COLO829 (cell line): ENCODE data around the gene CMTM4.
"Not testable (repeated sequence)": the region's sequence is repeated elsewhere in the genome, so short reads cannot be mapped to it uniquely, and the experiment has no call there.

Experiments
- DNase-seq: peaks from one replicate; pipeline ENCODE4 v3.0.0; 2012; ENCODE audit warnings: low spot score

CMTM4 gene

GRCh38 chr16:66616169-66616568 is 80.4 kb downstream of the CMTM4 start:
- no peak for DNase-seq

- no peak for DNase-seq
These were observed 82.3 kb downstream of the CMTM4 start for GRCh38 chr16:66614161-66614802.

- no peak for DNase-seq
These were observed 84.1 kb downstream of the CMTM4 start for GRCh38 chr16:66612422-66612821.

GRCh38 chr16:66611911-66612310 is 84.6 kb downstream of the CMTM4 start:
- DNase-seq: not testable (repeated sequence)

- no peak for DNase-seq
These were observed 86.3 kb downstream of the CMTM4 start for GRCh38 chr16:66610111-66610820.

DNA sequence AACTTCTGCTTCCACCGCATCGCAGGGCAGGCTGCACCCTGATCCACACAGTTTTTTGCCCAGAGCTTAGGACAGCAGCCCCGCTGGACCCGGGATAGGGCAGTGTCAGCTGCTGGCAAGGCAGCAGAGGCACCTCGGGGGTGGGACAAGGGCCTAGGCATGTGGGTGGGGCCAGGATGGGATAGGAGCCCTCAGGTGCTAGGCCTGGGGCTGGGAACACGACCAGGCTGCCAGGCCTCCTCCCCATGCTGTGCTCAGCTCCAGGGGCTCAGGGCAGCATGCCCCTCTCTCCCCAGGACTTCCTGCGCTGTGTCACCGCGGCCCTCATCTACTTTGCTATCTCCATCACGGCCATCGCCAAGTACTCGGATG is 87.4 kb downstream of the CMTM4 start:
- no peak for DNase-seq

GRCh38 chr16:66608241-66609138 is 88.1 kb downstream of the CMTM4 start:
- peak; percentile 73 for DNase-seq

DNA sequence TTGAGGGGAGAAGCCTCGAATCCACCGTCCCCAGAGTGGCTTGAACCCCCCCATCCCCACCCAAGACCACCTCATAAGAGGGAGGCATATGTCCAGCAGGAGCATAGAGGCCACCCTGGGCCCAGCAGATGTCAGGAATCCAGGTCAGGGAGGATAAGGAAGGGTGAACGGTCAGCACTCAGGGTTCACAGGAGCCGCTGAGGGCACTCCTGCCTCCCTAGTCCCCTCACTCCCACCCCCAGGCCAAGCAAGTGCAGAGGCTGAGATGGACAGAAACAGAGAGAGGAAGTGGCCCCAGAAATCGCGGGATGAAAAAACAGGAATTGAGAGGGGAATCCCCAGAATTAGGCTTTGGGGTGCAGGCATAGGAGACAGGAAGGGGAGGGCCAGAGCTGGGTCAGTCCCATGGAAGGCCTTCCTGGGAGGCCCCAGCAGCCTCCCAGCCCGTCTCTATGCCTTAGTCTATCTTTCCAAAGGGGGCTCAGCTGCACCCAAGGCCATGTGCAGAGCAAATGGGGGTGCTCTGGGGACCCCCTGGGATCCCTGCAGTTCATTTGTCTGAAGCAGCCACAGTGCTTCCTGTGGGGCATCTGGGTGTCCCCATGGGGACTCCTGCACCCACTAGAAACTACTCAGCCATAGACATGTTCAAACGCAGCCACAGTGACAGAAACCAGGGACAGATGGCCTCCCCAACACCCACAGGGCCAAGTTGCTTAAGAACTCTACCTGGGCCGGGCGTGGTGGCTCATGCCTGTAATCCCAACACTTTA is 90.4 kb downstream of the CMTM4 start:
- no peak for DNase-seq

DNA sequence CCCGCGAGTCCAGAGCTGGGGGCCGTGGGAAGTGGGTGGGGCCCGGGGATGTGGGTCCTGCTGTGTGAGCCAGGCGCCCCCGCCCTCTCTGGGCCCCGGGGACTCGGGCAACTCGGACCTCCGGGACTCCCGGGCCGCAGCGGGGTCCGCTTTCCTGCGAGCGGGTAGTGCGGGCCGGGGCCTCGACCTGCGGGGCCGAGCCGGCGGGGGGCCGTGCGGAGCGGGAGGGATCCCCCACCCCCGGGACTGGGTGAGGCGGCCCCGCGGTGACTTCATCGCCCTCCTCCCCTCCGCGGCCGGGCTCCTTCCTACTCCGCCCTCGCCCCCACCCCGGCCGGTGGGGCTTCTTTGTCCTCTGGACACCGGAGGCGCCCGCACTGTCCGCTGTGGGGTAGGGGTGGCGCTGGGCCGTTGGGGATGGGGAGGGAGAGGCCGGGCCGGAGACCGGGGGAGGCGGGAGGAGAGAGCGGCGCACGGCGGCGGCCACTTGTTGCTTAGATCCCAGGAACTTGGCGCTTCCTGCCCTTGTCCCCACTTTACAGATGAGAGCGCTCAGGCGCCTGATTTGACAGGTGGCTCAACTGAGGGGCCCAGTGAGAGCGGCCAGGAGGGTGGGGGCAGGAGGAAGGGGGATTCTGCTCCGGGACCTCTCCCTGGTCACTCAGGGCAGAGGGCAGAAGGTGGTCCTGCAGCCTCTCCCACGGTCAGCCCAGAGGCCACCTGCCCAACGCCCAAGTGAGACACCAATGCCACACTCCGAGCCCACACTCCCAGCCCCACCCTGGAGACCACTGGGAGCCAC is 91.2 kb downstream of the CMTM4 start:
- DNase-seq: no peak

DNA sequence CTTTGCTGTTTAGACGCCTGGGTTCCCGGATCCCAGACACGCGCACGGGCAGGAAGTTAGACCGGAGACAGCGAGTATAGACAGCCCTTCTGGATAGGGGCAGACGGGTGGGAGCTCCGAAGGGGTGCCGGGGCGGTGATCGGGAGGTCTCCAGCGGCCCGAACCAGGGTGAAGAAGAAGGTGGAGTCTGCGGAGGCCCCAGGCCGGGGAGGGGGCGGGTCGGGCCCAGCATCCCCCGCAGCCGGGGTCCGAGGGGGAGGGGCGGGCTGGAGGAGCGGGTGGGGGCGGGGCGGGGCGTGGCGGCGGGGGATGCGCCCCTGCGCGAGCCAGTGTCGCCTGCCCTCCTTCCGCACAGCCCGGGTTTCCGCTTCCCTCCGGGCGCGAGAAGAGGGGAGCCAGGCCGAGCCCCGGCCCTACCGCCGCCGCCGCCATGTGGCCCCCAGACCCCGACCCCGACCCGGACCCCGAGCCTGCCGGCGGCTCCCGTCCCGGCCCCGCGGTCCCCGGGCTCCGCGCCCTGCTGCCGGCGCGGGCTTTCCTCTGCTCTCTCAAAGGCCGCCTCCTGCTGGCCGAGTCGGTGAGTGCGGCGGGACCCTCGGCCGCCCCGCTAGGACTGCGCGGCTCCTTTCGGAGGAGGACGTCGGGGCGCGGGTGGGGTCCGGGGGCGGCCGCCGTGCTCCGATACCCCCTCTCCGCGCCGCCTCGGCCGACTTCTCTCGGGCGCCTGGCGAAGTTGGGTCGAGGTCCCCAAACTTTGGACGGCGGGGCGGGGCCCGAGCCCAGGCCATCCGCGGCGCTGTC is 92.0 kb downstream of the CMTM4 start, which contains the start of gene CMTM3:
TSS of gene CMTM3 (plus strand) at position 329 of the 801 bp plus-strand sequence. CDS start at position 431, 102 bp downstream.
- DNase-seq: peak; percentile 18

- peak; percentile 40 for DNase-seq
These were observed 92.8 kb downstream of the CMTM4 start for GRCh38 chr16:66603537-66604375.

GRCh38 chr16:66601471-66601870 is 95.1 kb downstream of the CMTM4 start:
- DNase-seq: no peak

GRCh38 chr16:66600477-66600876 is 96.1 kb downstream of the CMTM4 start:
- no peak for DNase-seq

GRCh38 chr16:66599726-66600125 is 96.8 kb downstream of the CMTM4 start:
- DNase-seq: no peak

- DNase-seq: no peak
These were observed 98.4 kb downstream of the CMTM4 start for GRCh38 chr16:66598111-66598510.

DNA sequence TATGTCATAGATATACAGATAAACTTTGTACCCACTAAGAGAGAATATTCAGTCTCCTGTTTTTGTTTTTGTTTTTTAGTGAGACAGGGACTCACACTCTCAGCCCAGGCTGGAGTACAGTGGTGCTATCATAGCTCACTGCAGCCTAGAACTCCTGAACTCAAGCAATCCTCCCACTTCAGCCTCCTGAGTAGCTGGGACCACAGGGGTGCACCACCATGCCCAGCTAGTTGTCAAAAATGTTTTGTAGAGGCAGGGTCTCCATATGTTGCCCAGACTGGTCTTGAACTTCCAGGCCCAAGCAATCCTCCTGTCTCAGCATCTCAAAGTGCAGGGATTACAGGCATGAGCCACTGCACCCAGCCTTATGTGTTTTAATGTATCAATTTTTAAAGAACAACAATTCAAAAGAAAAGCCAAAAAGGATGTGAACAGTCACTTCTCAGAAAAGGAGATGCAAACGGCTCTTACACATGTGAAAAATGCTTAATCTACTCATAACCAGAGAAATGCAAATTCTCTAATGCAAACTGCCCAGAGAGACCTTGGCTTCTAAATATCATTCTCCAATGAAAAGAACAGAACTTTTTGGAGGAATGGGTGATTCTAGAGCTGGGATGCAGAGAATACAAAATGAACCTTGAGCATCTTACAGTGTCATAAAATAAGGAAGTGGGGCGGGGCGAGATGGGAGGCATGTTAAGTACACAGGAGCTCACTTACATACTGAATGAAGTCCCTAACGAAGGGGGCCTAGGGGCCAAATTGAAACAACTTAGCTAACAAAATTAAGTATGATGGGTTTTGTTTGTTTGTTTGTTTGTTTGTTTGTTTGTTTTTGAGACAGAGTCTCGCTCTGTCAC is 99.3 kb downstream of the CMTM4 start:
- DNase-seq: no peak

DNA sequence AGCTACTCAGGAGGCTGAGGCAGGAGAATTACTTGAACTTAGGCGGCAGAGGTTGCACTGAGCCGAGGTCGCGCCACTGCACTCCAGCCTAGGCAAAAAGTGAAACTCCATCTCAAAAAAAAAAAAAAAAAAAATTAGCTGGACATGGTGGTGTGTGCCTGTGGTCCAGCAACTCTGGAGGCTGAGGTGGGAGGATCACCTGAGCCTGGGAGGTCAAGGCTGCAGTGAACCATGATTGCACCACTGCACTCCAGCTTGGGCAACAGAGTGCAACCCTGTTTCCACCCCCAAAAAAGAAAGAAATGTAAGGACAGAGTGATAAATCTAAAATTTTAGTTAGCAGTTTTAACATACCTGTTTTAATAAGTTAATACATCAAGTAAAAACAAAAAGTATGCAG is 100.0 kb downstream of the CMTM4 start:
- DNase-seq: not testable (repeated sequence)

GRCh38 chr16:66594739-66595138 is 101.8 kb downstream of the CMTM4 start:
- DNase-seq: no peak
